ENCODE data around the gene APBB2. TPM values are rescaled to one million over a fixed set of nuclear protein-coding genes. Genes with fewer than 3 reads are reported as not detected.

APBB2 gene
- polyA plus RNA-seq, 3 donors, result 0.15 to 0.33 TPM; not detected in 1

- H3K36me3 ChIP-seq (replicated peaks in 1 of 2; ENCODE audit: control insufficient read depth in 1 of 2, insufficient read depth in 2 of 2, low read length in 2 of 2), result no peaks in the 10 kb centered on the region
- H3K9me3 Mint-ChIP-seq, result peaks cover 0 to 2% (median 0%) of the 10 kb centered on the region in 7 donors
- H3K4me2 ChIP-seq (replicated peaks; ENCODE audit: extremely low read depth, low read length, poor library complexity, severe bottlenecking), result no peak overlapping the region
- H3K4me1 ChIP-seq (ENCODE audit: control insufficient read depth in 1 of 2, insufficient read depth in 2 of 2, low read length in 2 of 2), result peaks cover 12 to 17% of the 10 kb centered on the region in 2 donors
- no peak overlapping the region for H3K27ac ChIP-seq (ENCODE audit: low read depth in 1 of 2, low read length in 2 of 2)
- H3K79me2 ChIP-seq (ENCODE audit: insufficient read depth, low read length), result no peaks in the 10 kb centered on the region
- peaks cover 0 to 5% (median 0%) of the 10 kb centered on the region in 3 donors for H3K27me3 Mint-ChIP-seq (ENCODE audit: low read depth in 3 of 3)
- H3K4me1 Mint-ChIP-seq, result peaks cover 17% of the 10 kb centered on the region
- H3K4me3 ChIP-seq (replicated peaks in 1 of 3; ENCODE audit: low read depth in 2 of 3, low read length in 3 of 3), result no peak overlapping the region
- no peak overlapping the region for H2AFZ ChIP-seq (ENCODE audit: insufficient read depth, low read depth, low read length, poor library complexity, severe bottlenecking)
- H3K9me3 ChIP-seq (replicated peaks in 1 of 2; ENCODE audit: control insufficient read depth in 1 of 2, insufficient read depth in 1 of 2, low read length in 2 of 2), result no peaks in the 10 kb centered on the region
- H3K4me3 Mint-ChIP-seq, result no peak overlapping the region
- no peak for DNase-seq
- no peak overlapping the region for H3K27ac Mint-ChIP-seq
- 100% methylated on average over 5 of the region's 6 CpGs for WGBS (ENCODE audit: insufficient coverage)
- H3K36me3 Mint-ChIP-seq, result peaks cover 0 to 2% of the 10 kb centered on the region in 2 donors
- TF ChIP-seq CTCF (IDR thresholded peaks at IDR 0.05), result no peak
- H3K9ac ChIP-seq (ENCODE audit: insufficient read depth, low read length, poor library complexity, severe bottlenecking), result no peak overlapping the region
- H3K27me3 ChIP-seq (ENCODE audit: control insufficient read depth in 2 of 2, insufficient read depth in 2 of 2, low read length in 2 of 2), result no peaks in the 10 kb centered on the region
- intact Hi-C loops (cut with micrococcal nuclease), result no loop called here
- H4K20me1 ChIP-seq (ENCODE audit: insufficient read depth, low read length), result no peaks in the 10 kb centered on the region
Measured at GRCh38 chr4:40948014-40948413, 266.3 kb downstream of the APBB2 start.

GRCh38 chr4:40946652-40947051 is 267.7 kb downstream of the APBB2 start:
- Mint-ChIP-seq H3K27me3 (ENCODE audit: low read depth in 3 of 3) (peaks cover 0 to 6% (median 0%) of the 10 kb centered on the region in 3 donors), H3K9me3 (peaks cover 0 to 2% (median 0%) of the 10 kb centered on the region in 7 donors), H3K4me1 (peaks cover 4% of the 10 kb centered on the region), H3K4me3 (no peak overlapping the region), H3K27ac (no peak overlapping the region), H3K36me3 (peaks cover 0 to 2% of the 10 kb centered on the region in 2 donors)
- H3K4me3 ChIP-seq (replicated peaks in 1 of 3; ENCODE audit: low read depth in 2 of 3, low read length in 3 of 3), result no peak overlapping the region
- intact Hi-C loops (cut with micrococcal nuclease), result no loop called here
- no peaks in the 10 kb centered on the region for H3K27me3 ChIP-seq (ENCODE audit: control insufficient read depth in 2 of 2, insufficient read depth in 2 of 2, low read length in 2 of 2)
- no peak for DNase-seq
- no peak for TF ChIP-seq CTCF (IDR thresholded peaks at IDR 0.05)
- peaks cover 0 to 4% of the 10 kb centered on the region in 2 donors for H3K4me1 ChIP-seq (ENCODE audit: control insufficient read depth in 1 of 2, insufficient read depth in 2 of 2, low read length in 2 of 2)
- H3K9me3 ChIP-seq (replicated peaks in 1 of 2; ENCODE audit: control insufficient read depth in 1 of 2, insufficient read depth in 1 of 2, low read length in 2 of 2), result no peaks in the 10 kb centered on the region
- no peak overlapping the region for H3K27ac ChIP-seq (ENCODE audit: low read depth in 1 of 2, low read length in 2 of 2)
- no peak overlapping the region for H3K9ac ChIP-seq (ENCODE audit: insufficient read depth, low read length, poor library complexity, severe bottlenecking)
- H4K20me1 ChIP-seq (ENCODE audit: insufficient read depth, low read length), result no peaks in the 10 kb centered on the region
- no peak overlapping the region for H3K4me2 ChIP-seq (replicated peaks; ENCODE audit: extremely low read depth, low read length, poor library complexity, severe bottlenecking)
- 96% methylated on average over 9 of the region's 9 CpGs for WGBS (ENCODE audit: insufficient coverage)
- H3K79me2 ChIP-seq (ENCODE audit: insufficient read depth, low read length), result no peaks in the 10 kb centered on the region
- no peaks in the 10 kb centered on the region for H3K36me3 ChIP-seq (replicated peaks in 1 of 2; ENCODE audit: control insufficient read depth in 1 of 2, insufficient read depth in 2 of 2, low read length in 2 of 2)
- H2AFZ ChIP-seq (ENCODE audit: insufficient read depth, low read depth, low read length, poor library complexity, severe bottlenecking), result no peak overlapping the region
